SK-N-SH (cell line): Measurements from ENCODE around the gene SLC44A5. TPM values are rescaled to one million over a fixed set of nuclear protein-coding genes. Genes with fewer than 3 reads are reported as not detected.
A peak's percentile ranks its signal among the peaks of the same experiment; 100 is the strongest.

ENCODE experiments used
- CTCF ChIA-PET: fragments of 300-600, 350-600 bp; formaldehyde crosslinking; extraction: SDS; loops from one replicate; lab custom pipeline; 2021; lab: Yijun Ruan, JAX
- POLR2A ChIA-PET: fragments of 350-600 bp; sonication (Branson Sonifier 250); formaldehyde crosslinking; extraction: SDS; loops from one replicate; lab custom pipeline; 2020; ENCODE audit warnings: antibody characterized with exemption, inconsistent platforms; lab: Yijun Ruan, JAX
- DNase-seq: peaks from one replicate; pipeline ENCODE4 v3.0.0; 2012
- H2AFZ ChIP-seq: fragments of 200-600 bp; sonication (generic); 2 replicates; pipeline ENCODE4 v1.8.1; 2016; ENCODE audit warnings: antibody characterized with exemption, mild to moderate bottlenecking, low read depth
- H3F3A ChIP-seq: fragments of 200-600 bp; sonication (generic); replicated peaks from 2 replicates; pipeline ENCODE3; 2016; ENCODE audit warnings: antibody characterized with exemption, mild to moderate bottlenecking; ENCODE audit not compliant: insufficient read depth
- H3K27ac ChIP-seq, 2 experiments: fragments of 200-500 bp in 1 of 2; fragments of 200-600 bp in 1 of 2; sonication (Bioruptor generic) in 1 of 2; sonication (generic), shearing (Covaris generic) in 1 of 2; 2 replicates each; pipeline versions ENCODE4 v1.5.1 to v1.6.1; 2014 to 2016; ENCODE audit warnings: low read depth in 2 of 2, inconsistent platforms in 1 of 2, low read length in 1 of 2, mild to moderate bottlenecking in 1 of 2, mixed read lengths in 1 of 2
- H3K27me3 ChIP-seq: fragments of 200-600 bp; sonication (generic), shearing (Covaris generic); 2 replicates; pipeline ENCODE4 v1.6.1; 2016; ENCODE audit warnings: mixed run types; ENCODE audit not compliant: insufficient read depth
- H3K36me3 ChIP-seq, 2 experiments: fragments of 200-500 bp in 1 of 2; fragments of 200-600 bp in 1 of 2; sonication (Bioruptor generic) in 1 of 2; sonication (generic) in 1 of 2; replicated peaks in 1 of 2; 2 replicates each; pipeline versions ENCODE3 to v1.5.1; 2014 to 2016; ENCODE audit warnings: low read length in 1 of 2, mild to moderate bottlenecking in 1 of 2; ENCODE audit not compliant: insufficient read depth in 2 of 2, control insufficient read depth in 1 of 2
- H3K4me1 ChIP-seq, 2 experiments: fragments of 200-500 bp in 1 of 2; fragments of 200-600 bp in 1 of 2; sonication (Bioruptor generic) in 1 of 2; sonication (generic), shearing (Covaris generic) in 1 of 2; 2 replicates each; pipeline versions ENCODE4 v1.5.1 to v1.6.1; 2014 to 2016; ENCODE audit warnings: low read depth in 1 of 2, low read length in 1 of 2, mixed run types in 1 of 2; ENCODE audit not compliant: insufficient read depth in 2 of 2, control insufficient read depth in 1 of 2
- H3K4me2 ChIP-seq: fragments of 200-600 bp; sonication (generic), shearing (Covaris generic); 2 replicates; pipeline ENCODE4 v1.6.1; 2017; ENCODE audit warnings: mixed run types
- H3K4me3 ChIP-seq, 2 experiments: fragments of 200-500 bp in 1 of 2; fragments of 200-600 bp in 1 of 2; sonication (Bioruptor generic) in 1 of 2; sonication (generic), shearing (Covaris generic) in 1 of 2; 2 replicates each; pipeline versions ENCODE4 v1.5.1 to v1.8.1; 2014 to 2016; ENCODE audit warnings: low read depth in 2 of 2, inconsistent platforms in 1 of 2, low read length in 1 of 2, mild to moderate bottlenecking in 1 of 2, mixed read lengths in 1 of 2, moderate library complexity in 1 of 2
- H3K79me2 ChIP-seq: fragments of 200-600 bp; sonication (generic); 2 replicates; pipeline ENCODE4 v1.8.1; 2017; ENCODE audit warnings: mild to moderate bottlenecking; ENCODE audit not compliant: insufficient read depth
- H3K9ac ChIP-seq: fragments of 200-600 bp; sonication (generic); 2 replicates; pipeline ENCODE4 v1.6.1; 2017; ENCODE audit warnings: mixed run types
- H3K9me2 ChIP-seq: fragments of 200-600 bp; sonication (generic); 2 replicates; pipeline ENCODE4 v1.6.1; 2017; ENCODE audit warnings: mixed run types
- H3K9me3 ChIP-seq: fragments of 200-600 bp; sonication (generic); 2 replicates; pipeline ENCODE4 v1.6.1; 2017; ENCODE audit warnings: mixed run types, mild to moderate bottlenecking, moderate library complexity
- H4K20me1 ChIP-seq: fragments of 200-600 bp; sonication (generic); 2 replicates; pipeline ENCODE4 v1.6.1; 2017; ENCODE audit warnings: mild to moderate bottlenecking, mixed run types; ENCODE audit not compliant: insufficient read depth
- CHD2 ChIP-seq: fragments of 150-350 bp; IDR thresholded peaks from 2 replicates; pipeline ENCODE4 v1.6.1; 2018; ENCODE audit warnings: low read length; ENCODE audit not compliant: partially characterized antibody
- CTCF ChIP-seq: fragments of 200-600 bp; sonication (generic); IDR thresholded peaks from 2 replicates; pipeline ENCODE4 v1.6.1; 2017; ENCODE audit warnings: antibody characterized with exemption, mild to moderate bottlenecking, moderate library complexity
- ELF1 ChIP-seq: IDR thresholded peaks from 2 replicates; pipeline ENCODE4 v1.4.0; 2012
- EP300 ChIP-seq, 2 experiments: IDR thresholded peaks; 2 replicates each; pipeline versions ENCODE4 v1.4.0 to v1.6.1; 2012; ENCODE audit warnings: borderline replicate concordance in 1 of 2, low read depth in 1 of 2, low read length in 1 of 2
- FOSL2 ChIP-seq: IDR thresholded peaks from 2 replicates; pipeline ENCODE4 v1.4.0; 2012; ENCODE audit warnings: low read depth, mild to moderate bottlenecking, moderate library complexity, borderline replicate concordance
- FOXJ3 ChIP-seq: sonication (generic); formaldehyde crosslinking; IDR thresholded peaks from 2 replicates; pipeline ENCODE4 v1.5.1; 2020; ENCODE audit warnings: mild to moderate bottlenecking, missing genetic modification reagents
- FOXM1 ChIP-seq: IDR thresholded peaks from 2 replicates; pipeline ENCODE4 v1.4.0; 2012; ENCODE audit warnings: low read depth, mild to moderate bottlenecking
- GABPA ChIP-seq: IDR thresholded peaks from 2 replicates; pipeline ENCODE4 v1.4.0; 2012; ENCODE audit warnings: low read depth, mild to moderate bottlenecking
- GATA2 ChIP-seq: sonication (generic); formaldehyde crosslinking; IDR thresholded peaks from 2 replicates; pipeline ENCODE4 v1.5.0; 2020; ENCODE audit warnings: mild to moderate bottlenecking, missing genetic modification reagents
- MEF2A ChIP-seq: IDR thresholded peaks from 2 replicates; pipeline ENCODE4 v1.4.0; 2012; ENCODE audit warnings: low read depth, borderline replicate concordance
- MXI1 ChIP-seq: IDR thresholded peaks from 2 replicates; pipeline ENCODE4 v1.6.1; 2012; ENCODE audit warnings: mild to moderate bottlenecking, low read depth, low read length, improper control_type of control experiment
- NRF1 ChIP-seq: IDR thresholded peaks from 2 replicates; pipeline ENCODE4 v1.6.1; 2012; ENCODE audit warnings: low read depth, mild to moderate bottlenecking, low read length
- PBX3 ChIP-seq: IDR thresholded peaks from 2 replicates; pipeline ENCODE4; 2012
- POLR2AphosphoS5 ChIP-seq: IDR thresholded peaks from 2 replicates; pipeline ENCODE4 v1.6.1; 2012; ENCODE audit warnings: low read depth, low read length
- RAD21 ChIP-seq: IDR thresholded peaks from 2 replicates; pipeline ENCODE4 v1.6.1; 2012; ENCODE audit warnings: mild to moderate bottlenecking, low read length
- RFX5 ChIP-seq: IDR thresholded peaks from 2 replicates; pipeline ENCODE4 v1.6.1; 2012; ENCODE audit warnings: mild to moderate bottlenecking, improper control_type of control experiment, low read length
- RXRA ChIP-seq: IDR thresholded peaks from 2 replicates; pipeline ENCODE4 v1.4.0; 2012; ENCODE audit warnings: low read depth, mild to moderate bottlenecking, borderline replicate concordance
- TAF1 ChIP-seq: IDR thresholded peaks from 2 replicates; pipeline ENCODE4 v1.6.1; 2012; ENCODE audit warnings: low read depth, mild to moderate bottlenecking, low read length, moderate library complexity, borderline replicate concordance
- TEAD4 ChIP-seq: IDR thresholded peaks from 2 replicates; pipeline ENCODE4 v1.4.0; 2012; ENCODE audit warnings: mild to moderate bottlenecking, borderline replicate concordance; ENCODE audit not compliant: insufficient read depth
- ZBTB33 ChIP-seq: IDR thresholded peaks from 2 replicates; pipeline ENCODE4 v1.4.0; 2012; ENCODE audit warnings: low read depth, borderline replicate concordance
- polyA plus RNA-seq, 3 experiments: library from polyadenylated mRNA; depleted of rRNA; stranded (reverse); fragments of >200 nt; gene quantifications; 2 replicates each; pipeline ENCODE4 v1.2.3, GENCODE V29; 2012
- TF ChIP-seq, protein P1 (sequence below): IDR thresholded peaks from 2 replicates; pipeline ENCODE4 v1.4.0; 2012; ENCODE audit warnings: low read depth
- TF ChIP-seq, protein P2 (sequence below): IDR thresholded peaks from 2 replicates; pipeline ENCODE4 v1.6.1; 2012; ENCODE audit warnings: mild to moderate bottlenecking, low read depth, low read length, moderate library complexity
- TF ChIP-seq, protein P3 (sequence below): fragments of 150-350 bp; IDR thresholded peaks from 2 replicates; pipeline ENCODE4 v1.6.1; 2017; ENCODE audit warnings: antibody characterized with exemption, low read length, low read depth, borderline replicate concordance
- TF ChIP-seq, protein P4 (sequence below): IDR thresholded peaks from 2 replicates; pipeline ENCODE4 v1.4.0; 2012; ENCODE audit warnings: low read depth, borderline replicate concordance

SLC44A5 gene
- polyA plus RNA-seq, 1 of the 3 experiments (the other 2 are of a cell fraction) = 4.9 TPM

DNA sequence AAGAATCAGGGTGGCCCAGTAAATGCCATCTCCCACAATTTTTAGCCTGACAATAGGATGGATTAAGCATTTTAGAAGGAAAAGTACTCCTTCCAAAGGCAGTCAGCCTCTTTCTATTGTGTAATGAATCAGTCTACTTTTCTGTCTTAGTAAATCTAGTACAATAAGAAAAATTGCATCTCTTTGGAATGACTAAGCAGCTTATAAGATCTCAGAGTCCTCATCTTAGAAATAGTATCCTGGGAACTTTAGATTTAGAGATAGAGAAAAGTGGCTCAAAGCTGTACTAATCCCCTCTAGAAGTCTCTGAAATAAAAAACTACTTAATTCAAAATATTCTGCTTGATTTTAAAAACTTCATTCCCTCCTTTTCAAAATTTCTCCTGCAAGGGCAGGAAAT lies 81.4 kb downstream of the SLC44A5 start:
- ChIA-PET POLR2A (no interaction called here), CTCF (no interaction called here)
- no peaks in the 10 kb centered on the region for H3K9me2 ChIP-seq
- peak overlapping the region; percentile 72 for H3K4me2 ChIP-seq
- H3K79me2 ChIP-seq = no peaks in the 10 kb centered on the region
- peak overlapping the region; percentile 58 to 97; a peak in 3 of 4 replicates for H3K27ac ChIP-seq
- H3K9me3 ChIP-seq = no peaks in the 10 kb centered on the region
- H3K27me3 ChIP-seq = no peaks in the 10 kb centered on the region
- H2AFZ ChIP-seq = no peak overlapping the region
- peaks cover 36% of the 10 kb centered on the region for H3F3A ChIP-seq
- H3K4me3 ChIP-seq = no peak overlapping the region; a peak in 1 of 4 replicates
- peaks cover 0 to 42% of the 10 kb centered on the region in 2 experiments; a peak in 3 of 4 replicates for H3K4me1 ChIP-seq
- H4K20me1 ChIP-seq = no peaks in the 10 kb centered on the region
- H3K9ac ChIP-seq = peak overlapping the region; percentile 49; the same call in 1 of the 2 replicates
- H3K36me3 ChIP-seq = no peaks in the 10 kb centered on the region
- no peak for DNase-seq
- TF ChIP-seq, protein P1, sequence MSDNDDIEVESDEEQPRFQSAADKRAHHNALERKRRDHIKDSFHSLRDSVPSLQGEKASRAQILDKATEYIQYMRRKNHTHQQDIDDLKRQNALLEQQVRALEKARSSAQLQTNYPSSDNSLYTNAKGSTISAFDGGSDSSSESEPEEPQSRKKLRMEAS = no peak
- TF ChIP-seq, protein P2, sequence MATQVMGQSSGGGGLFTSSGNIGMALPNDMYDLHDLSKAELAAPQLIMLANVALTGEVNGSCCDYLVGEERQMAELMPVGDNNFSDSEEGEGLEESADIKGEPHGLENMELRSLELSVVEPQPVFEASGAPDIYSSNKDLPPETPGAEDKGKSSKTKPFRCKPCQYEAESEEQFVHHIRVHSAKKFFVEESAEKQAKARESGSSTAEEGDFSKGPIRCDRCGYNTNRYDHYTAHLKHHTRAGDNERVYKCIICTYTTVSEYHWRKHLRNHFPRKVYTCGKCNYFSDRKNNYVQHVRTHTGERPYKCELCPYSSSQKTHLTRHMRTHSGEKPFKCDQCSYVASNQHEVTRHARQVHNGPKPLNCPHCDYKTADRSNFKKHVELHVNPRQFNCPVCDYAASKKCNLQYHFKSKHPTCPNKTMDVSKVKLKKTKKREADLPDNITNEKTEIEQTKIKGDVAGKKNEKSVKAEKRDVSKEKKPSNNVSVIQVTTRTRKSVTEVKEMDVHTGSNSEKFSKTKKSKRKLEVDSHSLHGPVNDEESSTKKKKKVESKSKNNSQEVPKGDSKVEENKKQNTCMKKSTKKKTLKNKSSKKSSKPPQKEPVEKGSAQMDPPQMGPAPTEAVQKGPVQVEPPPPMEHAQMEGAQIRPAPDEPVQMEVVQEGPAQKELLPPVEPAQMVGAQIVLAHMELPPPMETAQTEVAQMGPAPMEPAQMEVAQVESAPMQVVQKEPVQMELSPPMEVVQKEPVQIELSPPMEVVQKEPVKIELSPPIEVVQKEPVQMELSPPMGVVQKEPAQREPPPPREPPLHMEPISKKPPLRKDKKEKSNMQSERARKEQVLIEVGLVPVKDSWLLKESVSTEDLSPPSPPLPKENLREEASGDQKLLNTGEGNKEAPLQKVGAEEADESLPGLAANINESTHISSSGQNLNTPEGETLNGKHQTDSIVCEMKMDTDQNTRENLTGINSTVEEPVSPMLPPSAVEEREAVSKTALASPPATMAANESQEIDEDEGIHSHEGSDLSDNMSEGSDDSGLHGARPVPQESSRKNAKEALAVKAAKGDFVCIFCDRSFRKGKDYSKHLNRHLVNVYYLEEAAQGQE = no peak
- peak; percentile 15; the same call in 1 of the 2 replicates for TF ChIP-seq GABPA
- TF ChIP-seq MEF2A = peak; percentile 55
- no peak for TF ChIP-seq TAF1
- no peak for TF ChIP-seq MXI1
- TF ChIP-seq GATA2 = no peak
- peak; percentile 74; the same call in 1 of the 2 replicates for TF ChIP-seq POLR2AphosphoS5
- TF ChIP-seq ELF1 = no peak
- no peak for TF ChIP-seq RFX5
- TF ChIP-seq, protein P3, sequence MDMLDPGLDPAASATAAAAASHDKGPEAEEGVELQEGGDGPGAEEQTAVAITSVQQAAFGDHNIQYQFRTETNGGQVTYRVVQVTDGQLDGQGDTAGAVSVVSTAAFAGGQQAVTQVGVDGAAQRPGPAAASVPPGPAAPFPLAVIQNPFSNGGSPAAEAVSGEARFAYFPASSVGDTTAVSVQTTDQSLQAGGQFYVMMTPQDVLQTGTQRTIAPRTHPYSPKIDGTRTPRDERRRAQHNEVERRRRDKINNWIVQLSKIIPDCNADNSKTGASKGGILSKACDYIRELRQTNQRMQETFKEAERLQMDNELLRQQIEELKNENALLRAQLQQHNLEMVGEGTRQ = no peak
- no peak for TF ChIP-seq CHD2
- 0 out of 2 replicates have a peak, but pooled peaks have one; percentile 30 for TF ChIP-seq ZBTB33
- TF ChIP-seq FOXM1 = peak; percentile 84; the same call in 1 of the 2 replicates
- peak; percentile 96 for TF ChIP-seq TEAD4
- TF ChIP-seq FOXJ3 = no peak
- TF ChIP-seq RAD21 = no peak
- TF ChIP-seq CTCF = no peak
- peak; percentile 65; the same call in 1 of the 2 replicates for TF ChIP-seq RXRA
- TF ChIP-seq NRF1 = no peak
- peak; percentile 96 for TF ChIP-seq FOSL2
- peak; percentile 99 for TF ChIP-seq PBX3
- TF ChIP-seq, protein P4, sequence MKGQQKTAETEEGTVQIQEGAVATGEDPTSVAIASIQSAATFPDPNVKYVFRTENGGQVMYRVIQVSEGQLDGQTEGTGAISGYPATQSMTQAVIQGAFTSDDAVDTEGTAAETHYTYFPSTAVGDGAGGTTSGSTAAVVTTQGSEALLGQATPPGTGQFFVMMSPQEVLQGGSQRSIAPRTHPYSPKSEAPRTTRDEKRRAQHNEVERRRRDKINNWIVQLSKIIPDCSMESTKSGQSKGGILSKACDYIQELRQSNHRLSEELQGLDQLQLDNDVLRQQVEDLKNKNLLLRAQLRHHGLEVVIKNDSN = no peak
- TF ChIP-seq EP300 (IDR thresholded peaks at IDR 0.05; ENCODE audit: borderline replicate concordance in 1 of 2, low read depth in 1 of 2, low read length in 1 of 2) = peak; percentile 81 to 97
